Measurements from ENCODE around the gene TBC1D5. TPM values are rescaled to one million over a fixed set of nuclear protein-coding genes. Genes with fewer than 3 reads are reported as not detected.

Gene TBC1D5
- total RNA-seq, 1 donor from 2014 or later: 48.1 TPM

- Histone ChIP-seq H3K36me3 (no peaks in the 10 kb centered on the region), H3K4me1 (no peaks in the 10 kb centered on the region), H3K9me3 (no peaks in the 10 kb centered on the region), H3K27ac (no peak overlapping the region), H3K27me3 (no peaks in the 10 kb centered on the region), H3K4me3 (no peak overlapping the region)
- TF ChIP-seq POLR2A (IDR thresholded peaks at IDR 0.05): no peak
- TF ChIP-seq POLR2AphosphoS5 (IDR thresholded peaks at IDR 0.05; ENCODE audit: insufficient read depth in 1 of 2, low read depth in 1 of 2): no peak
- intact Hi-C loops (cut with DNase I): no loop called here
- no peak for DNase-seq (ENCODE audit: extremely low spot score in 2 of 2)
Observed at GRCh38 chr3:17765819-17766472, 23.5 kb upstream of the TBC1D5 start.

GRCh38 chr3:17761563-17761962, 19.1 kb upstream of the TBC1D5 start:
- no peaks in the 10 kb centered on the region for H3K9me3 ChIP-seq
- no peaks in the 10 kb centered on the region for H3K4me1 ChIP-seq
- no peaks in the 10 kb centered on the region for H3K27me3 ChIP-seq
- no peak overlapping the region for H3K27ac ChIP-seq
- no peaks in the 10 kb centered on the region for H3K36me3 ChIP-seq
- TF ChIP-seq CTCF (IDR thresholded peaks at IDR 0.05) (no peak), POLR2AphosphoS5 (IDR thresholded peaks at IDR 0.05; ENCODE audit: insufficient read depth in 1 of 2, low read depth in 1 of 2) (no peak)
- intact Hi-C loops (cut with DNase I): no loop called here
- DNase-seq (ENCODE audit: extremely low spot score in 2 of 2): no peak
- no peak overlapping the region for H3K4me3 ChIP-seq

- no peaks in the 10 kb centered on the region for H3K27me3 ChIP-seq
- no peak for DNase-seq (ENCODE audit: extremely low spot score in 2 of 2)
- H3K36me3 ChIP-seq: no peaks in the 10 kb centered on the region
- intact Hi-C loops (cut with DNase I): no loop called here
- no peak overlapping the region for H3K4me3 ChIP-seq
- no peak for TF ChIP-seq POLR2A (IDR thresholded peaks at IDR 0.05)
- no peak for TF ChIP-seq POLR2AphosphoS5 (IDR thresholded peaks at IDR 0.05; ENCODE audit: insufficient read depth in 1 of 2, low read depth in 1 of 2)
- no peak for TF ChIP-seq CTCF (IDR thresholded peaks at IDR 0.05)
- H3K9me3 ChIP-seq: no peaks in the 10 kb centered on the region
- H3K4me1 ChIP-seq: no peaks in the 10 kb centered on the region
- no peak overlapping the region for H3K27ac ChIP-seq
Observed at GRCh38 chr3:17759901-17760300, 17.5 kb upstream of the TBC1D5 start.

- Histone ChIP-seq H3K27ac (no peak overlapping the region), H3K4me3 (no peak overlapping the region), H3K36me3 (no peaks in the 10 kb centered on the region), H3K27me3 (no peaks in the 10 kb centered on the region), H3K9me3 (no peaks in the 10 kb centered on the region), H3K4me1 (peaks cover 14% of the 10 kb centered on the region)
- DNase-seq (ENCODE audit: extremely low spot score in 2 of 2): no peak
- TF ChIP-seq POLR2AphosphoS5 (IDR thresholded peaks at IDR 0.05; ENCODE audit: insufficient read depth in 1 of 2, low read depth in 1 of 2): no peak
- no peak for TF ChIP-seq POLR2A (IDR thresholded peaks at IDR 0.05)
- TF ChIP-seq CTCF (IDR thresholded peaks at IDR 0.05): no peak
- intact Hi-C loops (cut with DNase I): no loop called here
Observed at GRCh38 chr3:17755836-17756235, 13.4 kb upstream of the TBC1D5 start.

GRCh38 chr3:17753632-17753992, 11.2 kb upstream of the TBC1D5 start:
- no peak for DNase-seq (ENCODE audit: extremely low spot score in 2 of 2)
- intact Hi-C loops (cut with DNase I): no loop called here
- peaks cover 14% of the 10 kb centered on the region for H3K4me1 ChIP-seq
- no peaks in the 10 kb centered on the region for H3K36me3 ChIP-seq
- no peak for TF ChIP-seq CTCF (IDR thresholded peaks at IDR 0.05)
- TF ChIP-seq POLR2AphosphoS5 (IDR thresholded peaks at IDR 0.05; ENCODE audit: insufficient read depth in 1 of 2, low read depth in 1 of 2): no peak
- TF ChIP-seq POLR2A (IDR thresholded peaks at IDR 0.05): no peak
- no peaks in the 10 kb centered on the region for H3K9me3 ChIP-seq
- no peak overlapping the region for H3K27ac ChIP-seq
- no peaks in the 10 kb centered on the region for H3K27me3 ChIP-seq
- no peak overlapping the region for H3K4me3 ChIP-seq

Data from vagina (tissue), 2 donors.